Endometrial microvascular endothelial cells (primary cell): Measurements from ENCODE around the gene IGSF6. TPM values are rescaled to one million over a fixed set of nuclear protein-coding genes. Genes with fewer than 3 reads are reported as not detected.
"Not testable (repeated sequence)": the region's sequence is repeated elsewhere in the genome, so short reads cannot be mapped to it uniquely, and the experiment has no call there.

ENCODE experiments used
- in situ Hi-C: cut with HindIII; loops from 2 replicates; pipeline ENCODE4 v1.10.0; 2017; ENCODE audit warnings: low sequenced_read_pairs, low pct_unique_long_range_greater_than_20kb; ENCODE audit errors: inconsistent ontology term
- total RNA-seq: library from RNA; depleted of rRNA; stranded (reverse); fragments of >200 nt; gene quantifications from one replicate; pipeline ENCODE4 v1.2.3, GENCODE V29; 2015; ENCODE audit errors: inconsistent ontology term

Gene IGSF6, protein sequence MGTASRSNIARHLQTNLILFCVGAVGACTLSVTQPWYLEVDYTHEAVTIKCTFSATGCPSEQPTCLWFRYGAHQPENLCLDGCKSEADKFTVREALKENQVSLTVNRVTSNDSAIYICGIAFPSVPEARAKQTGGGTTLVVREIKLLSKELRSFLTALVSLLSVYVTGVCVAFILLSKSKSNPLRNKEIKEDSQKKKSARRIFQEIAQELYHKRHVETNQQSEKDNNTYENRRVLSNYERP
- total RNA-seq: not detected

DNA sequence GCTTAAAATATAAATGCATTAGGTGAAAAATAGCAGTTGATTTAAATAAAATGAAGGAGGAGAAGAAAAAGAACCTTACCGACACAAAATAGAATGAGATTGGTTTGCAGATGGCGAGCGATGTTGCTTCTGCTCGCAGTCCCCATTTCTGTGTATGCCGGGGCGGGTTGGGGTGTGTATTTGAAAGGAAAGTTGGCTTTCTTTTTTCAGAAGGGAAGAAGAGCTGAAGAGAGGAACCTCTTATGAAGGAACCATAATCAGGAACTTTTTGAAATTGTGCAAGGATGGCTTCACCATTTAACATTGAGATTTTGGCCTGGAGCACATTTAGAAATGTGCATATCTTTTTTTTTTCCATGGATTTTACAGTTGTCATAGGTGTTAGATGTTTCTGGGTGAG, at the start of gene IGSF6:
TSS of gene IGSF6 (minus strand) at position 156 of the 400 bp plus-strand sequence. CDS start at position 146, 10 bp downstream.
- in situ Hi-C loops: no loop called here

DNA sequence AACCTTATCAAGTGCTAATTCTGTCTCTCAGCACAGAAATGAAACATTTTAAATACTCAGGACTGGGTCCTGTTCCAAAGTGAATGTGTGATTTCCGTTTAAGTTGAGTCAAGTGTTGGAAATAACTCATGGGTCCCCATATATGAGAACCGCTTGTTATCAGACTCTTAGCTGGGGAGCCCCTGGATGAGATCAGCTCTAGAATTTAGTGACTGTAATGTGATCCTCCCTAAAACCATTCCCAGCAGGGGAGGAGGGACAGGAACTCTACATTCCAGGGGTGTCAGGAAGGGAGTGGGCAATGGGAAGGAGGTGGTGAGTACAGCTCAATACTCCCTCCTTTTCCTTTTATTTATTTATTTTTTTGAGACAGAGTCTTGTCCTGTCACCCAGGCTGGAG, 48.9 kb upstream of the IGSF6 start:
- in situ Hi-C loops: no loop called here

- in situ Hi-C loops: no loop called here
Observed at GRCh38 chr16:21698169-21699032, 46.0 kb upstream of the IGSF6 start.

DNA sequence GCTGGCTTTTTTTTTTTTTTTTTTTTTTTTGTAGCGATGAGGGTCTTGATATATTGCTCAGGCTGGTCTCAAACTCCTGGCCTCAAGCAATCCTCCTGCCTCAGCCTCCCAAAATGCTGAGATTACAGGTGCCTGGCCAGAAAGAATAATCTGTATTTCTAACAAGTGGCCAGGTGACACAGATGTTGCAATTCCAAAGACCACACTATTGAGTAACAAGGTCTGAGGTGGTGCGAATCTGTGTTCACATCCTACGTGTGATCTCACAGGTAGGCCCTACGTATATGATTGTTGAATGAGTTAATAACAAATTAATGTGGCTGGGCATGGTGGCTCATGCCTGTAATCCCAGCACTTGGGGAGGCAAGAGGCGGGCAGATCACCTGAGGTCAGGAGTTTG, 44.6 kb upstream of the IGSF6 start:
- in situ Hi-C loops: no loop called here

GRCh38 chr16:21694609-21695008, 42.2 kb upstream of the IGSF6 start:
- in situ Hi-C loops: no loop called here

DNA sequence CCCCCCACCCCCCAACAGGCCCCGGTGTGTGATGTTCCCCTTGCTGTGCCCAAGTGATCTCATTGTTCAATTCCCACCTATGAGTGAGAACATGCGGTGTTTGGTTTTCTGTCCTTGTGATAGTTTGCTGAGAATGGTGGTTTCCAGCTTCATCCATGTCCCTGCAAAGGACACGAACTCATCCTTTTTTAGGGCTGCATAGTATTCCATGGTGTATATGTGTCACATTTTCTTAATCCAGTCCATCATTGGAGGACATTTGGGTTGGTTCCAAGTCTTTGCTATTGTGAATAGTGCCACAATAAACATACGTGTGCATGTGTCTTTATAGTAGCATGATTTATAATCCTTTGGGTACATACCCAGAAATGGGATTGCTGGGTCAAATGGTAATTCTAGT, 38.6 kb upstream of the IGSF6 start:
- in situ Hi-C loops: not testable (repeated sequence)

DNA sequence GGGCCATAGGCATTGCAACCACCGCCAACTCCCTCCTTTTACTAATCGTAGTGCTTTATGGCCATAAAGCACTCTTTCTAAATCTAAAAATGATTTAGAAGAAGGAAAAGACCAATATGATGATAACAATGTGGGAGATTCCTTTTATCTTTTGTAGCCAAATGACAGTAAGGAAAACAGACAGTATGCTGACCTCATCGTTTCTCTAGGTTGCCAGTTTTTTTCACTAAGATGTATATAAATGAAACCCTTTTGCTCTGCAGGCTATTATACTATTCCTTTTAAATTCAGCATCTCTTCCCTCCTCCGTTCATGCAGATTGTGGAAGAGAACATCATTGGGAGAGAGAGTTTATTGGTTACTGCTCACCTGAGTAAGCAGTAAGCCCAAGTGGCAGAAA, 36.7 kb upstream of the IGSF6 start:
- in situ Hi-C loops: no loop called here

DNA sequence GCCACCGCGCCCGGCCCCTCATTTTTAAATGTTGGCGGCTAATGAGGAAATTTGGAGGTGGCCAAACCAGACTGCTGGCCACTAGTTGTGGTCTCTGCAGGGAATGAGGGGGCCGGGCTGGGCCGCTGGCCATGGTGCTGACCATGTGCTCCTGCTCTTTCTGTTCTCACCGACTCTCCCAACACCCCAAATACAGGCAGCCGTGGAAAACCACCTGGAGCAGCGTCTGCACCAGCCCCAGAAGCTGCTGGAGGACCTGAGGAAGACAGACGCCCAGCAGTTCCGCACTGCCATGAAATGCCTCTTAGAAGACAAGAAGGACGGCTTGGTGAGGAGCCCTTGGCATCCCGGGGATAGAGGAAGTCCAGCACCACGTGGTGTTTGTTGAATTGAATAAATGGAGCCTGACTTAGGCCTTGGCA, 32.6 kb upstream of the IGSF6 start:
- in situ Hi-C loops: no loop called here

DNA sequence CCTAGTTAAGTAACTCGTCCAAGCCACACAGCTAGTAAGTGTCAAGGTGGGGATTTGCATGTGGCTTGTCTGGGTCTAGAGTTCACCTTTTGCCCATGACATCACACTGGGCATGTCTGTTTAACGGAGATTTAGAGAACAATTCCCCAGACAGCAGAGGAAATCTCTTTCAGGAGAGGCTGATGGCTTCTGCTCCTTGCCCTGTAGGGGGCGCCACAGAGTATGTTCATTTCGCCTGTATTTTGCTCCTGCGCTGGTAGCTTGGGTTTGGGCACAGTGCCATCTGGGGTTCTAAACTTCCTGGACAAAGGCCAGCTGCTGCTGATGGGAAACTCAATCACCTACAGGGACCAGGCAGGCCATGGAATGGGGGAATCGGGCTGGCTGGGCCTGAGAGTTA, 31.8 kb upstream of the IGSF6 start:
- in situ Hi-C loops: no loop called here

- in situ Hi-C loops: no loop called here
Observed at GRCh38 chr16:21683184-21683583, 30.8 kb upstream of the IGSF6 start.

- in situ Hi-C loops: not testable (repeated sequence)
Observed at GRCh38 chr16:21680714-21681113, 28.3 kb upstream of the IGSF6 start.

- in situ Hi-C loops: not testable (repeated sequence)
Observed at GRCh38 chr16:21674456-21674855, 22.0 kb upstream of the IGSF6 start.

GRCh38 chr16:21673469-21673868, 21.1 kb upstream of the IGSF6 start:
- in situ Hi-C loops: no loop called here

- in situ Hi-C loops: no loop called here
Observed at GRCh38 chr16:21667575-21667974, 15.2 kb upstream of the IGSF6 start.

- in situ Hi-C loops: no loop called here
Observed at GRCh38 chr16:21666772-21667171, 14.4 kb upstream of the IGSF6 start.

- in situ Hi-C loops: no loop called here
Observed at GRCh38 chr16:21664801-21665492, 12.5 kb upstream of the IGSF6 start.

DNA sequence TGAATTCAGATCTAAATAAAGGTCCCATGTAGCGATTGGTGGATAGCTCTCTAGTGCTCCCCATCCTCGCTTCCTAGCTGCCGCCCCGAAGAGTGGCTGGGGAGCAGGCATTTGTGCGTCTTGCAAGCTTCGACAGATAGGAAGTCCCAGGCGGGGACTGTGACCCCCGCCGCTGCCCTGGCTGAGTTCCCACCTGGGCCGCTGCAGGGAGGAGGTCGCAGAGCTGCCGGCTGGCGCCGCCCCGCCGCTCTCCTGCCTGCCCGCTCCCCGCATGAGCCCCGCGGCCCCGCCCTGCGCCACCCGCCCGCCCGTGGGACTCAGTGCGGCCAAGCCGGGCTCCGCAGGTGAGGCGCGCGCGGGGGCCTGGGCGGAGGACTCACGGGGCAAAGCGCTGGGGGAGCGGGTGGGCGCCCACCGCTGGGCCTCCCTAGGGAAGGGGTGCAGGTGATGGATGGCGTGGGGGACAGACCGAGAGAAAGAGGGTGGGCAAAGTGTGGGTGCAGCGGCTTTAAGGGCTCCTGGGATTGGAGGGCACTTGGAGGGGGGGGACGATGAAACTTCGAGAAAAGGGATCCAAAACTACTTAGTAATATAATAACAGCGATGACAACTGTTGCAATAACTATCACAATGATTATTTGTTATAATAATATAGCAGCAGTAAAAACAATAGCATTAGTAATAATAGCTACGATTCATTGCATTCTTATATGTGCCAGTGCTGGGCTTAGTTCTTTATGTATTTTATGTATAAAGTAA, 11.7 kb upstream of the IGSF6 start, which contains the start of gene OTOA:
TSS of gene OTOA (plus strand) at position 80 of the 759 bp plus-strand sequence. CDS start 14,547 bp downstream, outside the sequence.
- in situ Hi-C loops: no loop called here

GRCh38 chr16:21659124-21659523, 6.7 kb upstream of the IGSF6 start:
- in situ Hi-C loops: no loop called here
